Activated CD4-positive, alpha-beta T cell treated with anti-CD3 and anti-CD28 coated beads, Interleukin-2, amount 50 U/mL, for 24 hours (primary cell): ENCODE results near the gene DOCK10.

ENCODE experiments used
- DNase-seq, 2 donors: peaks; one replicate each; pipeline ENCODE4 v3.0.0-alpha.2; 2020; ENCODE audit warnings: low read depth in 1 of 2, low spot score in 1 of 2

DOCK10 gene

DNA sequence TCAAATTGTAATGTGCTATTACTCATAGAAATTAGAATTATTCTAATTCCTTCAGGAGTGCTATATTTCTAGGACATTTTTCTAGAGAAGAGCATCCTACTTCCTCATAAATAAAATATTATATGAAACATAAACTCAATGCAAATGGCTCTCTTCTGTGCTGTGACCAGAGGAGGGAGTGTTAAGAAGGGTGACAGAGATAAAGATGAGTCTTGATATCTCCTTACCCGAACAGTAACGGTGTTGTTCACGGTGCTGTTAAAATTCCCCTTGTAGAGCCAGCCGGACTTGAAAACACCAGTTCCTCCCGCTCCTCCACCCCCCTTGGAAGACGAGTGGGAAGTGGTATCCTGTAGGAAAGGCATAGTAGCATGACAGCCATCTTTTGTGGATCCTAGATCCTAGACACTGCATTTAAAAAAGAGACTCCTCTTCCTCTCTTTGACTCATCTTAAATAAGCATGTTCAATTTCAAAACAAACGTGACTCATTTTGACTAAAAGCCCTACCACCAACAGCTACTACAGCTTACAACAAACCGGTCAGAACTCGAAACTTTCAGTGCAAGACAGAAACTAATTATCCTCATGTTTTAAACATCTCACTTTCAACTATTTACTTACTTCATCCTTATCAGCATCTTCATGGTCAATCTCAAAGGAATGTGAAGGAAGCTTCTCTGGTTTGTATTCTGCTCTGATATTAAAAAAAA is 156.3 kb downstream of the DOCK10 start:
- DNase-seq = no peak

- DNase-seq = no peak
Observed at GRCh38 chr2:224885291-224885690, 157.0 kb downstream of the DOCK10 start.

- DNase-seq = no peak
Observed at GRCh38 chr2:224884188-224884587, 158.1 kb downstream of the DOCK10 start.

- DNase-seq = no peak
Observed at GRCh38 chr2:224883700-224884099, 158.6 kb downstream of the DOCK10 start.

DNA sequence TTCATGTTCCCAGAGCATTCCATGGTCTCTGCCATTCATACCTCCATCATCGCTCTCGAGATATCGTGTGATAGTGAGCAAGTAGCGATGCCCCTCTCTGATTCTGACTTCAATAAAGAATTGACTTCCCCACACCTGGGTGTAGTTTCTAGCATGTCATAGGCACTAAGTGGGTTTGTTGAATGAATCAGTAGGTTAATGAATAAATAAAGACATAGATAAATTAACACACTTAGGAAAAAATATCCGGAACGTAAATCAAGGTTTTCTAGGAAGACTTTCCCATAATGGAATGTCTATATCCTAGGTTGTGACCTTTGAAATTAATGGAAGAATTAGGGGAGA is 159.1 kb downstream of the DOCK10 start:
- DNase-seq = no peak

GRCh38 chr2:224882291-224883171 is 159.7 kb downstream of the DOCK10 start:
- DNase-seq = no peak

GRCh38 chr2:224881846-224882245 is 160.4 kb downstream of the DOCK10 start:
- no peak for DNase-seq

DNA sequence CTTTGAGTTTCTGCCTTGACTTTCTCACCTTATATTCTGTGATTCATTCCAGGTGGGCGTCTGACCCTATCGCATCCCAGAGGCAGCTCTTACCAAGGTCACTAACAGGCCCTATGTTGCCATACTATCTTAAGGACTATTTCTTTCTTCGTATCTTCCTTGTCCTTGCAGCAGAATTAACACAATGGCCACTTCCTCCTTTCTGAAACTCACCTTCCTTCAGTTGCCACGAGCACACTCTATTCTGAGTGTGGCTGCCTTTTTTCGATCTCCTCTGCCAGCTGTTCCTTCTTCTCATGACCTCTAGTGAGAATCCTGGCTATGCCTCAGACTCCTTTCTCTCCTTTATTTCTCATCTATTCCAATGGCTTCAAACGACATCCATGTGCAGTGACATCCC is 165.7 kb downstream of the DOCK10 start:
- no peak for DNase-seq

DNA sequence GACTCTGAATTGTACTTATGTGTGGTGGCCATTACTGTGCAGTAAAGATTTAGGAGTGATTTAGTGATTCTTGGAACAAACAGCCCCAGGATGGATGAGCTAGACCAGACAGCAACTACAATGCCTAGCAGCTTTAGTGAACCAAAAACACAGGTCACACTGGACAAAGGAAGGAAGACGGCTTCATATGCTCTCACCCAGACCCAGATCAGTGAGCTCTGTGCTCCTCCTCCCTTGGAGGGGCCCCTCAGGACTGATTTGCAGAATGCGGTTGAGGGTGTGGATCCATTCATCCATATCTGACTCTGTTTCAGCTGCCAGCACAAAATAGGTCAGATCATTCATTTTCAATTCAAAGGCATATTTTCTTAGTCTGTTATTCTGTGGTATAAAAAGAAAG is 166.4 kb downstream of the DOCK10 start:
- DNase-seq = no peak

DNA sequence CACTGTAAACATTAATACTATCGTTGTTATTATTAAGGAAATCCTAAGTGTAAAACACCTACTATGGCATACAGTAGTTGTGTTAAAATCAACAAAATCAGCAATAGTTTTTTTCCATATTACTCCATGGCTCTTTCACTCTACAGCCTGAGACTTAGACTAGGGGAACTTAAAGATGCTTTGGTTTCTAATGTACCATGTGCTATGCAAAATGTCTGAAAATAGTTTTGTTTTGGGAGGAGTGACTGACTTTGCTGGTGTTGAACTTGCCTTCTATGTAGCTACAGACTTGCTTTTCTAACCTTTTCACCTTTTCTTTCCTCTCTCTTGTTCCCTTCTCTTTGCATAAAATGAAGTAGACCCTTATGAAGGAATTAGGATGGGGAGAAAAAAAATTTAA is 167.1 kb downstream of the DOCK10 start:
- DNase-seq = no peak

DNA sequence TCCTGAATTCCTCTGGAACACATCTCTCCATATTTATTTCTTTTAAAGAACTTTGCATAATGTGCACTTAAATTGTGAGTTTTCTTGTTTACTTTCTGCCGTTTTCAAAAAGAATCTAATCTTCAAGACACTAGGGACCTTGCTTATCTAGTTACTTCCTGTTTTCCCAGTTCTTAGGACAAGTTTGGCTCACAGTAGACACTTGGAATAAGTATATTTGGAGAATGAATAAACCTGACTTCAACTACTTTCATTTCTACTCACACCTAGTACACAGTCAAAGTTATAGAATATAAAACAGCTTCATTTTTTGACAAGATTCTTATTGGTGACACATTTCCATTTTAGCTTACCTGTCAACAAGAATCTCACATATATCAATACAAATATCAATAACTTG is 170.5 kb downstream of the DOCK10 start:
- DNase-seq = no peak

- DNase-seq = no peak
Observed at GRCh38 chr2:224870341-224870740, 171.9 kb downstream of the DOCK10 start.

GRCh38 chr2:224869601-224870233 is 172.6 kb downstream of the DOCK10 start:
- DNase-seq = no peak

DNA sequence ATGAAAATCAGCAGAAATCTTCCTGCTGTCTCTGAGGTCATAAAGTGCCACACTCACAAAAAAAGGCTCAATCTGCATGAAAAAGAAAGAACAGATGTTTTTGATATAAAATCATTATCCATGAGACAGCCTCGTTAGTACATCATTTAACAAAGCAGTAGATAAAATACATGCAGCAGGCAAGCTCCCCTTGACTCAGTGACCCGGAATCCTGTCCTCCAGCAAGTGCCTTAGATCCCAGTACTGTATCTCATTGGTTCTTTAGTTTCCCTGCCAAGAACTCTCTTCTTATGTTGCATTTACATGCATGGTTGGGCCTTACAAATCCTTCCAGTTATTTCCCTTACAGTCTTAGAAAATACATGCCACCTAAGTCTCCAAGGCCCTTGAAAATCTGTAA is 177.3 kb downstream of the DOCK10 start:
- DNase-seq = no peak

- DNase-seq = no peak
Observed at GRCh38 chr2:224861266-224861665, 181.0 kb downstream of the DOCK10 start.

GRCh38 chr2:224860786-224861185 is 181.5 kb downstream of the DOCK10 start:
- no peak for DNase-seq

GRCh38 chr2:224851811-224852210 is 190.5 kb downstream of the DOCK10 start:
- DNase-seq = no peak

- DNase-seq = no peak
Observed at GRCh38 chr2:224850081-224850480, 192.2 kb downstream of the DOCK10 start.

DNA sequence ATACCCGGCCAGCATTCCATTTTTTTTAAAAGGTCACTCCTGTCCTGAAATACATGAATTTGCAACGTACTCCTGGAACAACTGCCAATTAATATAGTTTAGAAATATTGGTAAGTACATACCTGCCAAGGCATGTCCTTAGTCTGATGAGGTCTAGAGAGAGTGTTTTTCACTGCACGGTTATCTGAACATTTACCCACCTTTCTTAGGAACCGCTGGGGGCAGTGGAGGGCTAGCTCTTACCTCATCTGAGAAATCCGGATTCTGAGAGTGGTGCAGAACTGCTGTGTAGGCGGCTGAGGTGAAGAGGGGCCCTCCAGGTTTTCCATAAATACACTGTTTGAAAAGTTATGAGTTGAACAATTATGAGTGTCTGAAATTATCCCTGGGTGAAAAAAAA is 193.0 kb downstream of the DOCK10 start:
- no peak for DNase-seq

DNA sequence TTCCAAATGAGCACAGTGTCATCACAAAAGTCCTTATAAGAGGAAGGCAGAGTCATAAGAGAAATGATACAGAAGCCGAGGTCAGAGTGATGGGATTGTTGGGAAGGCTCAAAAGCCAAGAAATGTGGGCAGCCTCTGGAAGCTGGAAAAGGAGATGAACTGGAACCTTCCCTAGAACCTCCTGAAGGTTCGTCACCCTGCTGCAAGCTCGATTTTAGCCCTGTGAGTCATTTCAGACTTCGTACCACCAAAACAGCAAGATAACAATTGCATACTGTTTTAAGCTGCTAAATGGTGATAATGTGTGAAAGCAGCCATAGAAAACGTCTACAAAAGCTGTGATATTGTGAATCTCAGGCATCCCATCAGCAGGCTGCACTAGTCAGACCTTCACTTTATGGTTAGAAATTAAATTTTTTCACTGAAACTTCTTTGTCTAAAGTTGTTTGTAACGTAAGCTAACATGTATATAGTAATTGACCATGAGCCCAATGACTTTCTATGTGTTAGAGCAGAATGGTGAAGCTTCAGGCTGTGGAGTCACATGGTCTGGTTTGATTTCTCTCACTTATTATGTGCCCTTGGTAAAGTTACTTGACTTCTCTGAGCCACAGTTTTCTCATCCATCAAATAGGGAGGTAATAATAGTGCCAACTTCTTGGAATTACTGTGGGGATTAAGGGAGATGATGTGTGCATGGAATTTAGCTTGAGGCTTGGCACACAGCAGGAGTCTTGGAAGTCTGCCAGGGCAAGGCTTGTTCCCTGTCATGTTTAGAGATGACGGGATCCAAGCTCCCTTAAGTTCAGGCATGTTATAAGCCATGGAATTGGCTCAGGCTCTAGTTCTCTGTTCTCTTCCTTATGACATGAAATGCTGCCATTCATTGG is 194.1 kb downstream of the DOCK10 start:
- DNase-seq = no peak

DNA sequence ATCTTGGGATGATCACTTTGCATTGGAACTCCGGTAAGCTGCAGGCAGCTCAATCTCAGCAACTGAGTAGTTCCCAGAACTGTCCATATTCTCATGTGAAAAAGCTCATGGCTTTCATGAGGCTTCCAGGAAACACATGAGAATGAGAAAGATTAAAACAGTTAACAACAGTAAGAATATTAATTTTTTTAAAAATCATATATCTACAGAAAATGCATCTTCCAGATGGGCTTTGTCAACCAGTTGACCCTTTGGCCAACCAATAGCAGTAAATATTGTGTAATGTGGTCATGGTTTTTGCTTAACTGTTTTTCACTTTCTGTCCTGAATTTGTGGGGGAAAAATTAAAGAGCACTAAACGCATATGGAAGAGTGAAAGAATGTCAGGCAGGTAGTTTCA is 194.9 kb downstream of the DOCK10 start:
- no peak for DNase-seq
